ENCODE data around the gene TMEM40.
"Not testable (repeated sequence)": the region's sequence is repeated elsewhere in the genome, so short reads cannot be mapped to it uniquely, and the experiment has no call there.

The TMEM40 gene

GRCh38 chr3:12719541-12719940 is 39.5 kb downstream of the TMEM40 start:
- DNase-seq (ENCODE audit: low read depth in 2 of 2), result no peak

GRCh38 chr3:12716605-12717151 is 42.4 kb downstream of the TMEM40 start:
- DNase-seq (ENCODE audit: low read depth in 2 of 2), result no peak

- DNase-seq (ENCODE audit: low read depth in 2 of 2), result no peak
Measured at GRCh38 chr3:12714278-12714677, 44.8 kb downstream of the TMEM40 start.

- DNase-seq (ENCODE audit: low read depth in 2 of 2), result no peak
Measured at GRCh38 chr3:12710062-12710461, 49.0 kb downstream of the TMEM40 start.

GRCh38 chr3:12709334-12709733 is 49.7 kb downstream of the TMEM40 start:
- no peak for DNase-seq (ENCODE audit: low read depth in 2 of 2)

- DNase-seq (ENCODE audit: low read depth in 2 of 2), result no peak
Measured at GRCh38 chr3:12708584-12709192, 50.4 kb downstream of the TMEM40 start.

- DNase-seq (ENCODE audit: low read depth in 2 of 2), result no peak
Measured at GRCh38 chr3:12707449-12707848, 51.6 kb downstream of the TMEM40 start.

GRCh38 chr3:12706504-12707253 is 52.4 kb downstream of the TMEM40 start:
- peak; percentile 16 to 35 for DNase-seq (ENCODE audit: low read depth in 2 of 2)

- no peak for DNase-seq (ENCODE audit: low read depth in 2 of 2)
Measured at GRCh38 chr3:12705981-12706380, 53.1 kb downstream of the TMEM40 start.

GRCh38 chr3:12705374-12705926 is 53.6 kb downstream of the TMEM40 start:
- DNase-seq (ENCODE audit: low read depth in 2 of 2), result no peak

GRCh38 chr3:12702501-12702900 is 56.6 kb downstream of the TMEM40 start:
- DNase-seq (ENCODE audit: low read depth in 2 of 2), result no peak

- DNase-seq (ENCODE audit: low read depth in 2 of 2), result not testable (repeated sequence)
Measured at GRCh38 chr3:12701601-12702000, 57.5 kb downstream of the TMEM40 start.

GRCh38 chr3:12700800-12701199 is 58.3 kb downstream of the TMEM40 start:
- no peak for DNase-seq (ENCODE audit: low read depth in 2 of 2)

GRCh38 chr3:12695916-12696315 is 63.1 kb downstream of the TMEM40 start:
- no peak for DNase-seq (ENCODE audit: low read depth in 2 of 2)

- DNase-seq (ENCODE audit: low read depth in 2 of 2), result no peak
Measured at GRCh38 chr3:12695112-12695511, 63.9 kb downstream of the TMEM40 start.

GRCh38 chr3:12692444-12692843 is 66.6 kb downstream of the TMEM40 start:
- DNase-seq (ENCODE audit: low read depth in 2 of 2), result no peak

- no peak for DNase-seq (ENCODE audit: low read depth in 2 of 2)
Measured at GRCh38 chr3:12689997-12690711, 68.9 kb downstream of the TMEM40 start.

- no peak for DNase-seq (ENCODE audit: low read depth in 2 of 2)
Measured at GRCh38 chr3:12687948-12688347, 71.1 kb downstream of the TMEM40 start.

GRCh38 chr3:12686096-12686495 is 73.0 kb downstream of the TMEM40 start:
- DNase-seq (ENCODE audit: low read depth in 2 of 2), result no peak

Data from stimulated activated CD4-positive, alpha-beta T cell treated with anti-CD3 and anti-CD28 coated beads, Interleukin-1b, Interleukin-23, amount 100 ng/mL, for 4 hours (primary cell).